HepG2 (cell line): ENCODE measurements around the gene DHRS12. TPM values are rescaled to one million over a fixed set of nuclear protein-coding genes. Genes with fewer than 3 reads are reported as not detected.

Source experiments
- ARNT2 ChIP-seq: sonication (generic); formaldehyde crosslinking; IDR thresholded peaks from 2 replicates; pipeline ENCODE4 v1.8.0; 2022; ENCODE audit warnings: mild to moderate bottlenecking, low read depth, missing genetic modification reagents, moderate library complexity
- MTA3 ChIP-seq: sonication (generic); formaldehyde crosslinking; IDR thresholded peaks from 2 replicates; pipeline ENCODE4 v1.4.0; 2020; ENCODE audit warnings: missing genetic modification reagents
- SIN3A ChIP-seq: IDR thresholded peaks from 2 replicates; pipeline ENCODE4 v1.6.1; 2011; ENCODE audit warnings: low read depth, mild to moderate bottlenecking, control low read depth, low read length, borderline replicate concordance
- ZNF124 ChIP-seq: sonication (generic); formaldehyde crosslinking; IDR thresholded peaks from 2 replicates; pipeline ENCODE4 v1.4.0; 2020; ENCODE audit warnings: missing genetic modification reagents
- ZNF367 ChIP-seq: sonication (generic); formaldehyde crosslinking; IDR thresholded peaks from 2 replicates; pipeline ENCODE4 v1.4.0; 2020; ENCODE audit warnings: missing genetic modification reagents, borderline replicate concordance
- polyA plus RNA-seq, 8 experiments: library from polyadenylated mRNA; depleted of rRNA in 3 of 8; stranded (reverse) in 7 of 8; unstranded in 1 of 8; fragments of >200 nt; fragmentation: Illumina TruSeq in 4 of 8; extraction: Trizol in 4 of 8; gene quantifications; 2 replicates each; pipeline versions ENCODE4 v1.2.1 to v1.2.3, GENCODE V29; 2011 to 2016; ENCODE audit warnings: low read depth in 4 of 8, missing spikeins in 1 of 8, mixed read lengths in 1 of 8; ENCODE audit not compliant: insufficient read depth in 1 of 8
- total RNA-seq, 5 experiments: library from RNA; depleted of rRNA; stranded (reverse); fragments of >200 nt; fragmentation: Illumina TruSeq; extraction: Trizol; gene quantifications; 2 replicates each; pipeline ENCODE4 v1.2.3, GENCODE V29; 2016; ENCODE audit warnings: low read depth in 1 of 5
- TF ChIP-seq, protein P1 (sequence below), 2 experiments: sonication (generic) in 1 of 2; formaldehyde crosslinking in 1 of 2; IDR thresholded peaks; 2 replicates each; pipeline versions ENCODE4 v1.4.0 to v1.6.1; 2018 to 2020; ENCODE audit warnings: missing genetic modification reagents in 2 of 2, borderline replicate concordance in 1 of 2, low read depth in 1 of 2, mild to moderate bottlenecking in 1 of 2, missing biosample characterization in 1 of 2
- TF ChIP-seq, protein P2 (sequence below): sonication (generic); formaldehyde crosslinking; IDR thresholded peaks from 2 replicates; pipeline ENCODE4 v1.8.1; 2023; ENCODE audit warnings: mild to moderate bottlenecking, missing genetic modification reagents
- TF ChIP-seq, protein P3 (sequence below): sonication (generic); formaldehyde crosslinking; IDR thresholded peaks from 2 replicates; pipeline ENCODE4 v1.9.0; 2022; ENCODE audit warnings: missing genetic modification reagents, mild to moderate bottlenecking, borderline replicate concordance

The DHRS12 gene
- total and polyA plus RNA-seq, 2 of the 13 experiments (the other 11 are each of a cell fraction or from before 2014, with no cell fraction given): 7.2 to 8.4 TPM

DNA sequence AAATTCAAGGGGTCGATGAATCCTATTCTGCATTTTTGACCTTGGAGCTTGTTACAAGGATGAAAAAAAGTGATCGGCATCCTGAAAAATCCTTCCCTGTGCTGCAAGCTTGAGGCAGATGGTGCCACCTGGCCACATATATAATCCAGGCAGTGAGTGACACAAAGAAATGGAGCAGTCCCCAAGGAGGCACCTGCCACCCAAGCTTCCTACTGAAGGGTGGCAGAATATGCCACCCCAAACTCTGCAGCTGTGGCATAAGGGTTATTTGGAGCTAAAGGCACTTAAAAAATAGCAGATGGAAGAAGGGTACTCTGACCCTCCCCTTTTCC, 25.6 kb upstream of the DHRS12 start (continued):
- TF ChIP-seq, protein P1, sequence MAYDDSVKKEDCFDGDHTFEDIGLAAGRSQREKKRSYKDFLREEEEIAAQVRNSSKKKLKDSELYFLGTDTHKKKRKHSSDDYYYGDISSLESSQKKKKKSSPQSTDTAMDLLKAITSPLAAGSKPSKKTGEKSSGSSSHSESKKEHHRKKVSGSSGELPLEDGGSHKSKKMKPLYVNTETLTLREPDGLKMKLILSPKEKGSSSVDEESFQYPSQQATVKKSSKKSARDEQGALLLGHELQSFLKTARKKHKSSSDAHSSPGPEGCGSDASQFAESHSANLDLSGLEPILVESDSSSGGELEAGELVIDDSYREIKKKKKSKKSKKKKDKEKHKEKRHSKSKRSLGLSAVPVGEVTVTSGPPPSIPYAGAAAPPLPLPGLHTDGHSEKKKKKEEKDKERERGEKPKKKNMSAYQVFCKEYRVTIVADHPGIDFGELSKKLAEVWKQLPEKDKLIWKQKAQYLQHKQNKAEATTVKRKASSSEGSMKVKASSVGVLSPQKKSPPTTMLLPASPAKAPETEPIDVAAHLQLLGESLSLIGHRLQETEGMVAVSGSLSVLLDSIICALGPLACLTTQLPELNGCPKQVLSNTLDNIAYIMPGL (CRISPR knock-in tag; IDR thresholded peaks at IDR 0.05; ENCODE audit: borderline replicate concordance in 1 of 2, low read depth in 1 of 2): no peak
- TF ChIP-seq ZNF367 (CRISPR knock-in tag): no peak
- TF ChIP-seq, protein P2, sequence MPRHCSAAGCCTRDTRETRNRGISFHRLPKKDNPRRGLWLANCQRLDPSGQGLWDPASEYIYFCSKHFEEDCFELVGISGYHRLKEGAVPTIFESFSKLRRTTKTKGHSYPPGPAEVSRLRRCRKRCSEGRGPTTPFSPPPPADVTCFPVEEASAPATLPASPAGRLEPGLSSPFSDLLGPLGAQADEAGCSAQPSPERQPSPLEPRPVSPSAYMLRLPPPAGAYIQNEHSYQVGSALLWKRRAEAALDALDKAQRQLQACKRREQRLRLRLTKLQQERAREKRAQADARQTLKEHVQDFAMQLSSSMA (CRISPR knock-in tag): no peak
- TF ChIP-seq SIN3A: no peak
- TF ChIP-seq, protein P3, sequence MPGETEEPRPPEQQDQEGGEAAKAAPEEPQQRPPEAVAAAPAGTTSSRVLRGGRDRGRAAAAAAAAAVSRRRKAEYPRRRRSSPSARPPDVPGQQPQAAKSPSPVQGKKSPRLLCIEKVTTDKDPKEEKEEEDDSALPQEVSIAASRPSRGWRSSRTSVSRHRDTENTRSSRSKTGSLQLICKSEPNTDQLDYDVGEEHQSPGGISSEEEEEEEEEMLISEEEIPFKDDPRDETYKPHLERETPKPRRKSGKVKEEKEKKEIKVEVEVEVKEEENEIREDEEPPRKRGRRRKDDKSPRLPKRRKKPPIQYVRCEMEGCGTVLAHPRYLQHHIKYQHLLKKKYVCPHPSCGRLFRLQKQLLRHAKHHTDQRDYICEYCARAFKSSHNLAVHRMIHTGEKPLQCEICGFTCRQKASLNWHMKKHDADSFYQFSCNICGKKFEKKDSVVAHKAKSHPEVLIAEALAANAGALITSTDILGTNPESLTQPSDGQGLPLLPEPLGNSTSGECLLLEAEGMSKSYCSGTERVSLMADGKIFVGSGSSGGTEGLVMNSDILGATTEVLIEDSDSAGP (CRISPR knock-in tag): no peak
- TF ChIP-seq ARNT2 (CRISPR knock-in tag): no peak
- TF ChIP-seq ZNF124 (CRISPR knock-in tag): no peak
- no peak for TF ChIP-seq MTA3 (CRISPR knock-in tag)
